Loucy (cell line): ENCODE results near the gene MRLN.

ENCODE experiments used
- H2AFZ ChIP-seq: fragments of 200-600 bp; sonication (generic); 2 replicates; pipeline ENCODE4 v1.6.0; 2016; ENCODE audit warnings: antibody characterized with exemption, mild to moderate bottlenecking, low read length, moderate library complexity
- H3F3A ChIP-seq: fragments of 200-600 bp; 2 replicates; pipeline ENCODE4 v1.6.0; 2016; ENCODE audit warnings: antibody characterized with exemption, low read depth, mild to moderate bottlenecking
- H3K27me3 ChIP-seq: fragments of 200-600 bp; sonication (generic); 2 replicates; pipeline ENCODE4 v1.6.1; 2014; ENCODE audit warnings: low read length, mild to moderate bottlenecking; ENCODE audit not compliant: insufficient read depth, poor library complexity, severe bottlenecking
- H3K36me3 ChIP-seq: fragments of 200-600 bp; sonication (generic); 2 replicates; pipeline ENCODE4 v1.6.1; 2016; ENCODE audit warnings: low read length; ENCODE audit not compliant: insufficient read depth
- H3K4me1 ChIP-seq: fragments of 200-600 bp; sonication (generic); 2 replicates; pipeline ENCODE4 v1.5.1; 2014; ENCODE audit warnings: low read length, mild to moderate bottlenecking; ENCODE audit not compliant: insufficient read depth, poor library complexity, severe bottlenecking
- H3K4me2 ChIP-seq: fragments of 200-600 bp; sonication (generic); 2 replicates; pipeline ENCODE4 v1.6.0; 2014; ENCODE audit warnings: antibody characterized with exemption, low read length, low read depth, mild to moderate bottlenecking; ENCODE audit not compliant: poor library complexity, severe bottlenecking
- H3K4me3 ChIP-seq: fragments of 200-600 bp; sonication (generic); 2 replicates; pipeline ENCODE4 v1.5.1; 2014; ENCODE audit warnings: low read length, mild to moderate bottlenecking, mixed read lengths; ENCODE audit not compliant: poor library complexity, severe bottlenecking
- H3K79me2 ChIP-seq: fragments of 200-600 bp; sonication (generic); 2 replicates; pipeline ENCODE4 v1.6.1; 2014; ENCODE audit warnings: low read length; ENCODE audit not compliant: insufficient read depth
- H3K9ac ChIP-seq: fragments of 200-600 bp; sonication (generic); 2 replicates; pipeline ENCODE4 v1.6.0; 2014; ENCODE audit warnings: mild to moderate bottlenecking, low read depth, low read length, moderate library complexity; ENCODE audit not compliant: poor library complexity, severe bottlenecking
- H3K9me2 ChIP-seq: fragments of 200-600 bp; sonication (generic); replicated peaks from 2 replicates; pipeline ENCODE4 v1.6.1; 2016; ENCODE audit warnings: low read depth, low read length, mixed read lengths
- H3K9me3 ChIP-seq: fragments of 200-600 bp; sonication (generic); 2 replicates; pipeline ENCODE4 v1.6.1; 2014; ENCODE audit warnings: mild to moderate bottlenecking, antibody characterized with exemption, low read length, low read depth; ENCODE audit not compliant: insufficient read depth
- H4K20me1 ChIP-seq: fragments of 200-600 bp; sonication (generic); 2 replicates; pipeline ENCODE4 v1.6.0; 2014; ENCODE audit warnings: antibody characterized with exemption, low read length, mild to moderate bottlenecking; ENCODE audit not compliant: insufficient read depth, poor library complexity, severe bottlenecking
- EZH2phosphoT487 ChIP-seq: fragments of 200-600 bp; IDR thresholded peaks from 2 replicates; pipeline ENCODE4 v1.6.1; 2018; ENCODE audit warnings: antibody characterized with exemption, mild to moderate bottlenecking, moderate library complexity, borderline replicate concordance
- TF ChIP-seq, protein P1 (sequence below): fragments of 200-600 bp; sonication (generic); conservative IDR thresholded peaks from 2 replicates; pipeline ENCODE4 v1.5.1; 2014; ENCODE audit warnings: mild to moderate bottlenecking, antibody characterized with exemption, low read length

The MRLN gene

DNA sequence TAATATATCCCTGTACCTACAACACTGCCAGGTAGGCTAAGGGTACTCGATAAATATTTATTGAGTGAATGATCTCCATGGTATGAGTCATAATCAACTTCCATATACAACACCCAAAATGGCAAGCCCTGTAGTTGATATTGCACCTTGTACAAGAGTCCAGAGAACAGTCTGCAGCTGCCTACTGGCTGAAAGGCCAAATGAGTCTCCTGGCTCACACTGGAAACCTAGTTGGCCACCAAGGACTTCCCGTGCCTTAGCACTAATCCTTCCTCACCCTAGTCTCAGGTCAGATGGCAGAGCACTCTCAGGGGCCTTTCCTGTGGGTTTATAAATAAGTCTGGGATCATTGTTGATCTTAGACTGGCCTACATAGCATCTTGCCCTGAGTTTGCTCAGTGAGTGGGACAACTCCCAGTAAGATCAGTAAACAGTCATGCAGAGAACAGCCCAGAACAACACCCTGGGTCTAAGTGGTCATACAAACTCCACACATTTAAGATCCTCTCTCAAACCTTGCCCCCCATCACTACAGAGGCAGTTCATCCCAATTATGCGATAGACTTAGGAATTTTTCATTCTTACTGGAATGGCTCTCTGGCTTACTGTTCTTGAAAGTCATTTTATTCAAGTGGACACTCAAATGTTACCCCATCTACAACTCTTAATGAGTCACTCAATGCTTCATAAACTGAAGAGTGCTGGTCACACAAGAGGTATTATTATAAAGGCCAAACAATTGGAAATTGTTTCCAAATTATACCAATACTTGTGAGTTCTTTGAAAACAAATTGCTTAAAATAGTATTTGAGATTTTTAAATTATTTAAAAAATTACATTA, 28.9 kb downstream of the MRLN start:
- no peaks in the 10 kb centered on the region for H3K9me3 ChIP-seq
- TF ChIP-seq, protein P1, sequence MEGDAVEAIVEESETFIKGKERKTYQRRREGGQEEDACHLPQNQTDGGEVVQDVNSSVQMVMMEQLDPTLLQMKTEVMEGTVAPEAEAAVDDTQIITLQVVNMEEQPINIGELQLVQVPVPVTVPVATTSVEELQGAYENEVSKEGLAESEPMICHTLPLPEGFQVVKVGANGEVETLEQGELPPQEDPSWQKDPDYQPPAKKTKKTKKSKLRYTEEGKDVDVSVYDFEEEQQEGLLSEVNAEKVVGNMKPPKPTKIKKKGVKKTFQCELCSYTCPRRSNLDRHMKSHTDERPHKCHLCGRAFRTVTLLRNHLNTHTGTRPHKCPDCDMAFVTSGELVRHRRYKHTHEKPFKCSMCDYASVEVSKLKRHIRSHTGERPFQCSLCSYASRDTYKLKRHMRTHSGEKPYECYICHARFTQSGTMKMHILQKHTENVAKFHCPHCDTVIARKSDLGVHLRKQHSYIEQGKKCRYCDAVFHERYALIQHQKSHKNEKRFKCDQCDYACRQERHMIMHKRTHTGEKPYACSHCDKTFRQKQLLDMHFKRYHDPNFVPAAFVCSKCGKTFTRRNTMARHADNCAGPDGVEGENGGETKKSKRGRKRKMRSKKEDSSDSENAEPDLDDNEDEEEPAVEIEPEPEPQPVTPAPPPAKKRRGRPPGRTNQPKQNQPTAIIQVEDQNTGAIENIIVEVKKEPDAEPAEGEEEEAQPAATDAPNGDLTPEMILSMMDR, result no peak
- TF ChIP-seq EZH2phosphoT487, result no peak
- no peaks in the 10 kb centered on the region for H3K36me3 ChIP-seq
- no peaks in the 10 kb centered on the region for H3K79me2 ChIP-seq
- H3K4me2 ChIP-seq, result no peak overlapping the region
- no peak overlapping the region for H3K9ac ChIP-seq
- H3K9me2 ChIP-seq, result no peaks in the 10 kb centered on the region
- H2AFZ ChIP-seq, result no peak overlapping the region
- no peaks in the 10 kb centered on the region for H3F3A ChIP-seq
- H3K4me1 ChIP-seq, result no peaks in the 10 kb centered on the region
- H4K20me1 ChIP-seq, result no peaks in the 10 kb centered on the region
- H3K27me3 ChIP-seq, result no peaks in the 10 kb centered on the region
- H3K4me3 ChIP-seq, result no peak overlapping the region

DNA sequence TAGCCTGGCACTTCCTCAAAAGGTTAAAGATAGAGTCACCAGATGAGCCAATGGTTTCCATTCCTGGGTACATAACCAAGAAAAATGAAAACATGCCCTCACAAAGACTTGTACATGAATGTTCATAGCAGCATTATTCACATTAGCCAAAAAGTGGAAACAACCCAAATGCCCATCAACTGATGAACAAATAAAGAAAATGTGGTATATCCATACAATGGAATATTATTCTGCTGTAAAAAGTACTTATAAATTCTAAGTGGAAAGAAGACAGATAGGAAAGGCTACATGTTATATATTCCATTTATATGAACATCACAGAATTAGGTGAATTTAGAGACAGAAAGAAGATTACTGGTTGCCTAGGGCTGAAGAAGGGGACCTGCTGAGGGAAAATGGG, 32.9 kb downstream of the MRLN start:
- no peak overlapping the region for H2AFZ ChIP-seq
- H3K27me3 ChIP-seq, result no peaks in the 10 kb centered on the region
- H3K4me1 ChIP-seq, result no peaks in the 10 kb centered on the region
- H3K36me3 ChIP-seq, result no peaks in the 10 kb centered on the region
- no peaks in the 10 kb centered on the region for H3K79me2 ChIP-seq
- no peaks in the 10 kb centered on the region for H3K9me2 ChIP-seq
- H3K9ac ChIP-seq, result no peak overlapping the region
- no peaks in the 10 kb centered on the region for H4K20me1 ChIP-seq
- TF ChIP-seq, protein P1, result no peak
- no peak for TF ChIP-seq EZH2phosphoT487
- H3F3A ChIP-seq, result no peaks in the 10 kb centered on the region
- H3K4me3 ChIP-seq, result no peak overlapping the region
- H3K9me3 ChIP-seq, result no peaks in the 10 kb centered on the region
- H3K4me2 ChIP-seq, result no peak overlapping the region

DNA sequence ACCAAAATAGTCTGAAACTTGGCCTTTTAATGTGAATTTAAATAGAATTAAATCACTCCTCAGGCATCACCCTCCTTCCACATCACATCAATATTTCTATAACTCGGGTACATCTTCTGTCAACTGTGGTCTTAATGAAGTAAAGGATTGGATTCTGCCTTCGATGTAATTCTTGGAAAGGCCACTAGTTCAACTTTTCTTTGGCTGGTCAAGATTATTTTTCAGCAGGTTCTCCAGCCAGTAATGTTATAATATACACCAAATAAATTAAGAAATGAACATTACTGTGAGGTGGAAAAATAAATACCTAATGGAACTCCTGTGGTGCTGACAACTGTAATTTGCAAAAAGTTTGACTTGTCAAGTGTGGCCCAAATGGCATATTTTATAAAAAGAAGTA, 33.9 kb downstream of the MRLN start:
- TF ChIP-seq, protein P1, result 0 out of 2 replicates have a peak, but pooled peaks have one; percentile 28
- no peak for TF ChIP-seq EZH2phosphoT487
- H3K4me1 ChIP-seq, result no peaks in the 10 kb centered on the region
- no peaks in the 10 kb centered on the region for H3K9me2 ChIP-seq
- no peaks in the 10 kb centered on the region for H3K9me3 ChIP-seq
- no peaks in the 10 kb centered on the region for H3K79me2 ChIP-seq
- no peak overlapping the region for H2AFZ ChIP-seq
- no peak overlapping the region for H3K9ac ChIP-seq
- no peak overlapping the region for H3K4me2 ChIP-seq
- H3K27me3 ChIP-seq, result peaks cover 8% of the 10 kb centered on the region
- no peaks in the 10 kb centered on the region for H3K36me3 ChIP-seq
- no peaks in the 10 kb centered on the region for H4K20me1 ChIP-seq
- H3F3A ChIP-seq, result no peaks in the 10 kb centered on the region
- H3K4me3 ChIP-seq, result no peak overlapping the region
